GM19043 (cell line): ENCODE measurements around the gene PTH1R.

ENCODE experiments used
- ATAC-seq: cut with Tn5 transposase; IDR thresholded peaks from one replicate; pipeline ENCODE4 v1.9.1; 2021; ENCODE audit warnings: low read depth; ENCODE audit not compliant: unreplicated experiment

The PTH1R gene

DNA sequence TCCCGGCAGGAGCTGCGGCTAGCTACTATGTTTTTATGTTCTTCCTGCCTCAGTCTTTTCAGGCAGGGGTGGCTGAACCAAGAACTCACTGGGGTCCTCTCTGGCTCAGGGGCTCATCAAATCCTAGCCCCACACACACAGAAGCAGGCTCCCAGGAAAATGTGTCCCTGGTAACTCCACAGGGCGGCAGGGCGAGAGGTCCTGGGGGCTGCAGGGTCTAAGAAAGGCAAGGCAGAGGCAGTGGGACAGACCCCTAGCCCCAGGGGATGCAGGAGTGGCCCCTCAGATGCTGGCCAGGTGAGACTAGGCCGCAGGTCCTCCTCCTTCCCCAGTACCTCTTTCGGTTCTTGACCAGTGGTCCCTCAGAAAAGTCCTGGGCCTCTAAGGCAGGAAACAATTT, 48.9 kb downstream of the PTH1R start:
- ATAC-seq: no peak

GRCh38 chr3:46926871-46927717, 49.6 kb downstream of the PTH1R start:
- peak; percentile 56 for ATAC-seq

GRCh38 chr3:46927718-46928073, 50.2 kb downstream of the PTH1R start:
- ATAC-seq: no peak

- no peak for ATAC-seq
Measured at GRCh38 chr3:46928282-46928681, 50.8 kb downstream of the PTH1R start.

GRCh38 chr3:46929324-46929723, 51.8 kb downstream of the PTH1R start:
- ATAC-seq: no peak

DNA sequence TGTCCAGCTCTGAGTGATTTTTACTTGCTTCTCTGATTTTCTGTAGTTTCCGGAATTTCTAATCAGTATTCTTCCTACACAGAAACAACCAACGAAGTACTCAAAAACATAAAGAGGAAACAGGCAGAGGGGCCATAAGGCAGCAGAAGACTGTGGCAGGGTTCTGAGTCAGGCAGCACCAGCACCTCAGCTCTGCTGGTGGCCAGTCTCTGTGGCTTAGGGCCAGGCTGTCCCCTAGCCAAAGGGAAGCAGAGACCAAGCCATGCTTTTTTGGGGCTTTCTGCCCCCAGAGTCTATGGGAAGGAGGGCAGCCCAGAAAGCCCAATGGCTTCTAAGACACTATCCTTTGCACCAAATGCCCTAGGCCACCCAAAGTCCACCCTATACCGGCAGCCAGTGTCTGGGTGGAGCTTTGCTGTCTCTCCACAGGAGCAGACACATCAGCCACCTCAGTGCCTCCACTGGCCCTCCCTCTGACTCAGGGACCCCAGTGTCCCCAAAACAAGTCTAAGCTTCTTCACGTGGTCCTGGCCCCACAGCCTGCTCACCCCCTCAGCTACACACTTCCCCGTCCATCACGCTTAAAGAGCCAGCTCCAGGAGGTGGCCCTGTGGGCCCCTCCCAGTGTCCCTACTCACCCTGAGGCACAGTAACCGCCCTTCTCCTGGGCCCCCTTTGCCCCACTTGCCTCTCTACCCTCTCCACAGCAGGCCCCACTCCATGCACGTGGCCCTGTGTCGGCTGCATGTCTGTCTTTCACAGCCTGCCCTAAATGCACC, 52.8 kb downstream of the PTH1R start:
- ATAC-seq: no peak

DNA sequence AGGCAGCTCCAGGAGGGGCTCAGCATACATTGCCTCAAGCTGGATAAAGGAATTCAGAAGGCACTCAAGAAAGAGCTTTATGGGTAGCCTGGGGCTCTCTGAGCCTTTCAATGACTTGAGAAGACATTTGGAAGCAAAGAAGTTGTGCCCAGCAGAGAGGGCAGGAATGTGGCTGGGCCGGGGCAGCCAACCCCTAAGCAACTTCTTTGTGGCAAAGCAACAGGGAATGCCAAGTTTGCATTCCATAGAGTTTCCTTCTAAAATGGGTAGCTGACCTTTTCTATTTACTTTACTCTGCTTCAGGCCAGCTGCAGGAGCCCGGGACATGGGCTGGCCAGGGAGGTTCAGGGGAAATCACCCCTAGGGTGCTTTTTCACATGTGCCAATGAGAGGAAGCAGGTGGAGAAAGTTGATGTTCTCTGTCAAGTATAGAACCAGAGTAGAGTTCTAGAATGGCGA, 53.5 kb downstream of the PTH1R start:
- no peak for ATAC-seq

GRCh38 chr3:46931631-46932331, 54.3 kb downstream of the PTH1R start:
- ATAC-seq: no peak

DNA sequence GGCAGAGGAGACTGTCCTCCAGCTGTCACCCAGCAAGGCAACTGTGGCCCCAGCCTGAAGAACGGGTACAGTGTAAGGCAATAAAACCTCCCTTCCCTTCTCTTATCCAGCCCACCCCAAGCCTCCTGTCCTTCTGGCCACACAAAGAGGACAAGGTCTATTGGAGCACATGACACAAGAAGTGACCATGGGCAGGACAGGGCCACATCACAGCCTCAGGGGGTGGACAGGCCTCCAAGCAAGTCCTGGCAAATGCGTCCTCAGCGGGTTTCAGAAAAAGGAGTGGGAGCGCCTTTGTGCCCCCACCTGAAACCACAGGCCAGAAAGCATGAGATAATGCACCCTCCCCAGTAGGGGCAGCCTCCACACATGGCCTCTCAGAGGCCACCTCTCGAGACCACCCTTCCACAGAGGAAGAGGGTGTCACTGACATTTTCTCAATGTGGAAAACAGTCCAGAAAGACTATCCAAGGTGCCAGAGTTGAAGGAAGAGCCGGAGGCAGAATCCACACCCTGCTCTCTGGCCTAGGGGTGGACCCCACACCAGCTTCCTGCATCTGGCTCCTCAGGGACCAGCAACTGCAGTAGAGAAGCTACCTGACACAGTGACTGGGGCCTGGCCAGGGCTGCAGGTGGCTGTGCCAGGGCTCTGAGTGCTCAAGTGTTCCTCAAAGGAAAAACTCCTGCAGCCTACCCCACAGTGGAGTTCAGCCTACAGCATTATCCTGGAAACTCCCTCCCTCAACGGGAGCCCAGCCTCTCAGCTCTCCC, 55.1 kb downstream of the PTH1R start:
- ATAC-seq: no peak

- no peak for ATAC-seq
Measured at GRCh38 chr3:46933261-46933660, 55.7 kb downstream of the PTH1R start.

- no peak for ATAC-seq
Measured at GRCh38 chr3:46934072-46934471, 56.6 kb downstream of the PTH1R start.

GRCh38 chr3:46934498-46935167, 57.1 kb downstream of the PTH1R start:
- ATAC-seq: no peak

DNA sequence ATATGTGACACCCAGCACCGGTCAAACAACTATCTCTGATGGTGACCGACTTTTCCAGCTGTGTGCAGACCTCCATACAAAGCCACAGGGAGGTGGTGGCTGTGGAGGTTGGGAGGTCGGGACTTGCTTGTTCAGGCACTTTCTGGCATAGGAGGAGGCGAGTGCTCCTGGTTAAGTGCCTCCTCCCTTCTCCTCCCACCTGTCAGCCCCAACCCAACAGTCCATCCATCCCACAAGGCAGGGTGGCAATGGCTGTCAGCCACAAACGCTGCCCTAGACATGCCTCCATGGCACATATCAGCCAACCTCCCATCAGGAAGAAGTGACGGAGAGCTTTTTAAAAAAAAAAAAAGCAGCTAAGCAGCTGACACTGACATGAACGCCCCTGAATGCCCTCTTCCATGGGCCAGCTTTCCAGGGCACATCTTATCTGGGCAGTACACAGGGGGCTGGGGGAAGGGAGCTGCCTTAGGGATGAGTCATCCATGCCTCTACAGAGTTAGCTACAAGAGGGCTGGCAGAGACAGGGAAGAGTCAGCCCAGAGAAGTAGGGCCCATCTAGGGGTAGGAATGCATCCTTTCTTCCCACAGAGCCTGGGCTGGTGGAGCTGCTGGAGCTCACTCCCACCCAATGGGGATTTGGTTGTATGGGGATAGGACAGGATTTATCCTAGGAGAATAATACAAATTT, 57.8 kb downstream of the PTH1R start:
- no peak for ATAC-seq

- no peak for ATAC-seq
Measured at GRCh38 chr3:46935989-46936558, 58.6 kb downstream of the PTH1R start.

GRCh38 chr3:46936733-46937250, 59.3 kb downstream of the PTH1R start:
- no peak for ATAC-seq

- no peak for ATAC-seq
Measured at GRCh38 chr3:46938118-46938517, 60.6 kb downstream of the PTH1R start.

GRCh38 chr3:46939578-46940445, 62.3 kb downstream of the PTH1R start:
- no peak for ATAC-seq

DNA sequence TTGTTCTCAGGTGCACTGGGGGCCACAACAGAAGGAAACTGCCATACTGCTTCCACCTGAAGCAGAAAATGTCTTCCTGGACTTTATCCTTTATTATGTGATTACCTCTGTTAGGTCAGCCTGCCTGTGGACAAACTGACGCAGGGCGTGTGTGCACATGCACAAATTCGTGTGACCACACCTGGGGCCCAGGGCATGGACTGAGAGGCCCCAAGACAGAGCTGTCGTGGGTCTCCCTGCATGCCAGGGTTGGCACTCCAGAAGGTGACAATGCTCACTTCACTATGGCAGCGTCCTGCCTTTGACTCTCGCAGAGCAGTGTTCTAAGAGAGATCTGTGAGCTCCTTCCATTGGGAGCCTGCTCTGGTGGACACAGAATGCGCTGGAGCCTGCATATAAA, 64.6 kb downstream of the PTH1R start:
- no peak for ATAC-seq
